Right lobe of liver (tissue), 6 donors: ENCODE measurements around the gene RRM1. TPM values are rescaled to one million over a fixed set of nuclear protein-coding genes. Genes with fewer than 3 reads are reported as not detected.
A peak's percentile ranks its signal among the peaks of the same experiment; 100 is the strongest.

Source experiments
- ATAC-seq, 4 donors: fragments of 200-7000 bp; cut with Tn5 transposase; one replicate each; pipeline ENCODE4 v1.9.1; 2020; ENCODE audit warnings: mild to moderate bottlenecking in 4 of 4, moderate library complexity in 4 of 4
- DNase-seq, 3 donors: peaks; one replicate each; pipeline ENCODE4 v3.0.0-alpha.2; 2020
- H3K27ac ChIP-seq, 3 donors: fragments of 200-600 bp; one replicate each; pipeline ENCODE4 v1.8.0; 2022
- H3K27me3 ChIP-seq, 2 donors: fragments of 200-600 bp; one replicate each; pipeline ENCODE4 v1.8.0; 2022
- H3K36me3 ChIP-seq, 4 donors: fragments of 200-600 bp; sonication (generic) in 1 of 4; one replicate each; pipeline versions ENCODE4 v1.5.1 to v1.8.0; 2017 to 2022; ENCODE audit warnings: control low read depth in 1 of 4
- H3K4me1 ChIP-seq, 4 donors: fragments of 200-600 bp; sonication (generic) in 1 of 4; one replicate each; pipeline versions ENCODE4 v1.5.1 to v1.8.0; 2017 to 2022; ENCODE audit warnings: control low read depth in 1 of 4
- H3K4me3 ChIP-seq, 3 donors: fragments of 200-600 bp; one replicate each; pipeline ENCODE4 v1.8.0; 2022
- H3K9me3 ChIP-seq, 4 donors: fragments of 200-600 bp; sonication (generic) in 1 of 4; one replicate each; pipeline versions ENCODE4 v1.5.1 to v1.8.0; 2017 to 2022; ENCODE audit warnings: control low read depth in 1 of 4
- POLR2A ChIP-seq: fragments of 450-650 bp; IDR thresholded peaks from one replicate; pipeline ENCODE4 v1.6.1; 2017; ENCODE audit warnings: antibody characterized with exemption, mild to moderate bottlenecking
- WGBS: methylation state at CpG from one replicate; pipeline ENCODE4 v1.1.6; 2018; ENCODE audit warnings: low coverage, low lambda C conversion rate; ENCODE audit not compliant: insufficient coverage; ENCODE audit errors: missing lambda C conversion rate; 5-methylcytosine and 5-hydroxymethylcytosine counted together
- intact Hi-C, 2 donors: fragments of 100-400 bp; cut with DNase I; formaldehyde crosslinking; loops; one replicate each; pipeline versions ENCODE4 v1.11.2 to v1.14.1; 2022
- total RNA-seq, 6 experiments: library from RNA; depleted of rRNA in 2 of 6; stranded (reverse); fragments of >200 nt in 2 of 6; fragmentation: NEBNext Ultra II Directional in 3 of 6; extraction: Animal tissue kit (Norgen Biotek cat#: 25700) in 3 of 6; gene quantifications; one replicate each; pipeline versions ENCODE4 v1.1.0 to v1.2.4, GENCODE V29; 2016 to 2023
- TF ChIP-seq, protein P1 (sequence below), 4 donors: fragments of 200-600 bp in 3 of 4; fragments of 450-650 bp in 1 of 4; IDR thresholded peaks; one replicate each; pipeline versions ENCODE4 v1.5.1 to v1.8.0; 2016 to 2022; ENCODE audit warnings: antibody characterized with exemption in 4 of 4, mild to moderate bottlenecking in 2 of 4
- donor health status: DM: no; HTN: yes; CAD: no.
- donor health status: DM: no; HTN: no; CAD: no.
- donor health status: DM: no; HTN: no; CAD: no.
- donor health status: DM: no; HTN: yes; CAD: no.
- donor health status: DM: no; HTN: yes; CAD: no.

Gene RRM1
- total RNA-seq, 6 experiments from 2014 or later = 14.0 to 24.3 (median 16.7) TPM

DNA sequence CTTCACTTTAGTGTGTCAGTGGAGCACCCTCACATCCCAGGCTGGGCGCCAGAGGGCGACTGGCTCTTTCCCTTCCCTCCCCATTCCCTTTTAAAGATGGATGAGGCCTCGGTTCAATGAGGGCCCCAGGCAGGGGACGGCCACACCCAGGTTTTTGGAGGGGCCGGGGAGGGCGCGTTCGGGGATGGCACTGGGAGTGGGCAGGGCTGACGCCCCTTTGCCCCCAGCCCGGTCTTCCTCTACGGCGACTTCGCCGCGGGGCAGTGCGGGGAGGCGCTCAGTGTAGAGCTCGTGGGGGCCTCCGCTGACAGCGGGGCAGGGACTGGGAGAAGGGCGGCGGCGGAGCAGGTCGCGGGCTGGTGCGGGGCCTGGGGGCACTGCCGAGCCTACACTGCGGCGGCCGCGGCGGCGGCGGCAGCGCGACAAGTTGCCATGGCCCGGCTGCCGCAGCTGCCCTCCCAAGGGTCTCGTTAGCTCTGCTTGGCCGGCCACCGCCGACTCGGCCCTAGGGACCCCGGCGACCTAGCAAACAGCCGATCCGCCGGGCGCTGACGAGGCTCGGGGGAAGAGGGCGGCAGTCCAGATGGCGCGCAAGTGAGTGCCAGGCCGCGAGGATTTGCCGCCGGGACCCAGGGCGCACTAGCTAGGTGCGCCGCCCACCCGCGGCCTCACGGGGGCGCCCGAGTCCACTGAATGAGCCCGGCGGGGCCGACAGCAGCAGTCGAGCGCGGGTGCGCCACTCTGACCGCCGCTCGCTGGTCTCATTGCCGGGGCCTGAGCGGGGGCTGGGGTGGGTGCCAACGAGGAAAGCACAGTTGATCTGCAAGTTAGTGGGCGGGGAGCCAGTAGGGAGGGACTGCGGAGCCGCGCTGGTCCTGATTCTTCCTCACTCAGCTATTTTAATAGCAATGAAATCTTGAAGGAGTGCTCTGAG lies 92.7 kb downstream of the RRM1 start:
- DNase-seq (peak; percentile 93 to 95 (median 94)), ATAC-seq (peak; percentile 82 to 92 (median 88))
- Histone ChIP-seq H3K4me3 (peak overlapping the region; percentile 57 to 73 (median 60)), H3K27me3 (no peaks in the 10 kb centered on the region), H3K4me1 (peaks cover 0 to 32% (median 9%) of the 10 kb centered on the region in 4 donors), H3K9me3 (no peaks in the 10 kb centered on the region), H3K36me3 (no peaks in the 10 kb centered on the region), H3K27ac (peak overlapping the region; percentile 57 to 78 (median 75))
- intact Hi-C loops = loop anchor here (10.0 kb wide), 4 partner anchors 307 to 817 kb away; partner anchors contain the start of gene OR52M1 (in 1 of the 2)
- TF ChIP-seq, protein P1, sequence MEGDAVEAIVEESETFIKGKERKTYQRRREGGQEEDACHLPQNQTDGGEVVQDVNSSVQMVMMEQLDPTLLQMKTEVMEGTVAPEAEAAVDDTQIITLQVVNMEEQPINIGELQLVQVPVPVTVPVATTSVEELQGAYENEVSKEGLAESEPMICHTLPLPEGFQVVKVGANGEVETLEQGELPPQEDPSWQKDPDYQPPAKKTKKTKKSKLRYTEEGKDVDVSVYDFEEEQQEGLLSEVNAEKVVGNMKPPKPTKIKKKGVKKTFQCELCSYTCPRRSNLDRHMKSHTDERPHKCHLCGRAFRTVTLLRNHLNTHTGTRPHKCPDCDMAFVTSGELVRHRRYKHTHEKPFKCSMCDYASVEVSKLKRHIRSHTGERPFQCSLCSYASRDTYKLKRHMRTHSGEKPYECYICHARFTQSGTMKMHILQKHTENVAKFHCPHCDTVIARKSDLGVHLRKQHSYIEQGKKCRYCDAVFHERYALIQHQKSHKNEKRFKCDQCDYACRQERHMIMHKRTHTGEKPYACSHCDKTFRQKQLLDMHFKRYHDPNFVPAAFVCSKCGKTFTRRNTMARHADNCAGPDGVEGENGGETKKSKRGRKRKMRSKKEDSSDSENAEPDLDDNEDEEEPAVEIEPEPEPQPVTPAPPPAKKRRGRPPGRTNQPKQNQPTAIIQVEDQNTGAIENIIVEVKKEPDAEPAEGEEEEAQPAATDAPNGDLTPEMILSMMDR (IDR thresholded peaks at IDR 0.05) = peak; percentile 94 to 98 (median 97)
- TF ChIP-seq POLR2A = peak; percentile 46
- 3% methylated on average over 16 of the region's 83 CpGs for WGBS

Other genes with a start within 250 kb of the RRM1 start
- 10 to 100 TPM; 36.4 to 48.0 (median 40.5) TPM for gene STIM1, start 239.1 kb upstream of the RRM1 start, total RNA-seq